Measurements from ENCODE around the gene FREY1. TPM values are rescaled to one million over a fixed set of nuclear protein-coding genes. Genes with fewer than 3 reads are reported as not detected.

The FREY1 gene
- total and polyA plus RNA-seq, 2 of the 8 experiments (the other 6 are each of a cell fraction or from before 2014, with no cell fraction given), result 0.32 to 1.1 TPM

DNA sequence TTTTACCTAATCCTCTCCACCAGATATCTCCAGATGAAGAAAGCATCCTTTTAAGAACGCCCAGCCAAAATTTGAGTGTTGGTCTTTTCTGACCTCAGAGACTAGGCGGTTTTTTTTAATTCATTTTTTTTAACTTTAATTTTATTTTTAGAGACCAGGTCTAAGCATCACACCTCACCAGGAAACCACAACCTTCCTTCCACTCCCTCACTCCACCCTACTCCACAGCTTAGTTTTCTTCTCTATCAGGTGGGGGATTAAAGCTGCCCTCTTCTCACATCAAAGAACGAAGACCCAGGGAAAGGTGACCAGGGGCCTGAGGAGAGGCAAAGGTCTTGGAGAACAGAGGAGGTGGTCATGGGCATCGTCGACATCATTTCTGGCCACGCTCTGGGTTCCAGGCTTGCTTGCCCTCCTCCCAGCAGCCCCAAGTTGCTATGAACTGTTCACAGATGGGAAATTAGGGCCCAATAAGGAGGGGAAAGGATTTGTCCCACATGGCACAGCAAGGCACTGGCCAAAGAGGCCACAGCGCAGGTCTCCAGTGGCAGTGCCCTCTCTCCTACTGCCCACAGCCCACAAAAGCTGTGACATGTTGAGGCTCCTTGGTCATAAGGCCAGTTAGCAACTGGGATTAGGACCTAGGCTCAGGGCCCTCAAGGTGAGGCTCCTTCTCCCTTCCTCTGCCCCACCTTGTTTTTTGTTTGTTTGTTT lies 12.0 kb upstream of the FREY1 start (continued):
- TF ChIP-seq, protein P1, sequence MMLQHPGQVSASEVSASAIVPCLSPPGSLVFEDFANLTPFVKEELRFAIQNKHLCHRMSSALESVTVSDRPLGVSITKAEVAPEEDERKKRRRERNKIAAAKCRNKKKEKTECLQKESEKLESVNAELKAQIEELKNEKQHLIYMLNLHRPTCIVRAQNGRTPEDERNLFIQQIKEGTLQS (IDR thresholded peaks at IDR 0.05; ENCODE audit: insufficient read depth, low read depth, low read length), result no peak
- TF ChIP-seq TAF1 (IDR thresholded peaks at IDR 0.05; ENCODE audit: low read depth, low read length), result no peak
